Measurements from ENCODE around the gene AP3D1.
A peak's percentile ranks its signal among the peaks of the same experiment; 100 is the strongest.
"Not testable (repeated sequence)": the region's sequence is repeated elsewhere in the genome, so short reads cannot be mapped to it uniquely, and the experiment has no call there.

AP3D1 gene

GRCh38 chr19:2150794-2151338 lies 500 bp downstream of the AP3D1 start:
- no peak for DNase-seq (ENCODE audit: low spot score)

GRCh38 chr19:2149980-2150793 lies 1.2 kb downstream of the AP3D1 start:
- no peak for DNase-seq (ENCODE audit: low spot score)

GRCh38 chr19:2148482-2149135 lies 2.8 kb downstream of the AP3D1 start:
- DNase-seq (ENCODE audit: low spot score): no peak

- no peak for DNase-seq (ENCODE audit: low spot score)
Observed at GRCh38 chr19:2145831-2146241, 5.5 kb downstream of the AP3D1 start.

- no peak for DNase-seq (ENCODE audit: low spot score)
Observed at GRCh38 chr19:2144190-2144589, 7.2 kb downstream of the AP3D1 start.

- DNase-seq (ENCODE audit: low spot score): no peak
Observed at GRCh38 chr19:2142173-2142829, 9.1 kb downstream of the AP3D1 start.

GRCh38 chr19:2140138-2140569 lies 11.2 kb downstream of the AP3D1 start:
- no peak for DNase-seq (ENCODE audit: low spot score)

GRCh38 chr19:2139385-2140137 lies 11.8 kb downstream of the AP3D1 start:
- no peak for DNase-seq (ENCODE audit: low spot score)

- no peak for DNase-seq (ENCODE audit: low spot score)
Observed at GRCh38 chr19:2138061-2138728, 13.2 kb downstream of the AP3D1 start.

GRCh38 chr19:2136796-2137195 lies 14.6 kb downstream of the AP3D1 start:
- DNase-seq (ENCODE audit: low spot score): no peak

GRCh38 chr19:2135474-2136402 lies 15.6 kb downstream of the AP3D1 start:
- DNase-seq (ENCODE audit: low spot score): no peak

GRCh38 chr19:2132731-2133490 lies 18.5 kb downstream of the AP3D1 start:
- DNase-seq (ENCODE audit: low spot score): no peak

GRCh38 chr19:2132191-2132590 lies 19.2 kb downstream of the AP3D1 start:
- no peak for DNase-seq (ENCODE audit: low spot score)

GRCh38 chr19:2131012-2131975 lies 20.1 kb downstream of the AP3D1 start:
- not testable (repeated sequence) for DNase-seq (ENCODE audit: low spot score)

GRCh38 chr19:2129892-2130770 lies 21.2 kb downstream of the AP3D1 start:
- DNase-seq (ENCODE audit: low spot score): no peak

- peak; percentile 7 for DNase-seq (ENCODE audit: low spot score)
Observed at GRCh38 chr19:2129486-2129885, 21.9 kb downstream of the AP3D1 start.

GRCh38 chr19:2129022-2129421 lies 22.3 kb downstream of the AP3D1 start:
- DNase-seq (ENCODE audit: low spot score): no peak
